ENCODE results near the gene ARRDC5. TPM values are rescaled to one million over a fixed set of nuclear protein-coding genes. Genes with fewer than 3 reads are reported as not detected.
"Not testable (repeated sequence)": the region's sequence is repeated elsewhere in the genome, so short reads cannot be mapped to it uniquely, and the experiment has no call there.

Gene ARRDC5
- polyA plus RNA-seq, 6 donors from 2014 or later = 1.9 to 3.7 (median 2.5) TPM

- Mint-ChIP-seq H3K27ac (peak overlapping the region in 1 of 6 donors; percentile 68), H3K27me3 (no peaks in the 10 kb centered on the region), H3K4me3 (no peak overlapping the region), H3K36me3 (peaks cover 0 to 8% of the 10 kb centered on the region in 2 donors), H3K9me3 (no peaks in the 10 kb centered on the region), H3K4me1 (peaks cover 8 to 13% (median 11%) of the 10 kb centered on the region in 3 donors)
- no peak for DNase-seq
- no peak for ATAC-seq (ENCODE audit: low read depth in 2 of 2)
Observed at GRCh38 chr19:4847190-4847973, 55.3 kb downstream of the ARRDC5 start.

GRCh38 chr19:4845975-4846374, 56.7 kb downstream of the ARRDC5 start:
- not testable (repeated sequence) for H3K27ac Mint-ChIP-seq; H3K4me3 Mint-ChIP-seq; DNase-seq; H3K27me3 Mint-ChIP-seq; ATAC-seq (ENCODE audit: low read depth in 2 of 2); H3K36me3 Mint-ChIP-seq; H3K9me3 Mint-ChIP-seq; H3K4me1 Mint-ChIP-seq

GRCh38 chr19:4844348-4845179, 58.1 kb downstream of the ARRDC5 start:
- Mint-ChIP-seq H3K4me1 (peaks cover 0 to 6% (median 5%) of the 10 kb centered on the region in 3 donors), H3K36me3 (peaks cover 0 to 6% of the 10 kb centered on the region in 2 donors), H3K4me3 (no peak overlapping the region), H3K9me3 (no peaks in the 10 kb centered on the region), H3K27ac (peak overlapping the region in 2 of 6 donors; percentile 21 to 44), H3K27me3 (no peaks in the 10 kb centered on the region)
- DNase-seq (no peak), ATAC-seq (ENCODE audit: low read depth in 2 of 2) (no peak)

- Mint-ChIP-seq H3K27me3 (no peaks in the 10 kb centered on the region), H3K4me1 (no peaks in the 10 kb centered on the region), H3K27ac (no peak overlapping the region), H3K36me3 (peaks cover 0 to 6% of the 10 kb centered on the region in 2 donors), H3K4me3 (no peak overlapping the region), H3K9me3 (no peaks in the 10 kb centered on the region)
- DNase-seq (no peak), ATAC-seq (ENCODE audit: low read depth in 2 of 2) (no peak)
Observed at GRCh38 chr19:4843647-4843965, 59.1 kb downstream of the ARRDC5 start.

Other genes starting within 250 kb of the ARRDC5 start
- gene MYDGF, start 232.6 kb downstream of the ARRDC5 start, polyA plus RNA-seq (ENCODE audit: low read depth in 6 of 6) = 100 to 1,000 TPM in 1 of 6 donors, 10 to 100 TPM in 5; 80.0 to 105 (median 83.2) TPM
- 10 to 100 TPM; 15.6 to 36.0 (median 17.4) TPM for gene DPP9, start 179.1 kb downstream of the ARRDC5 start, polyA plus RNA-seq (ENCODE audit: low read depth in 6 of 6)
- 1 to 10 TPM in 5 of 6 donors, under 1 TPM in 1; 0.84 to 5.0 (median 3.2) TPM for gene FEM1A, start 111.2 kb downstream of the ARRDC5 start, polyA plus RNA-seq (ENCODE audit: low read depth in 6 of 6)
- gene TICAM1, start 71.2 kb downstream of the ARRDC5 start, polyA plus RNA-seq (ENCODE audit: low read depth in 6 of 6) = 10 to 100 TPM in 3 of 6 donors, 1 to 10 TPM in 3; 1.0 to 22.4 (median 9.6) TPM
- 10 to 100 TPM; 35.0 to 57.6 (median 40.4) TPM for gene PLIN3, start 35.2 kb downstream of the ARRDC5 start, polyA plus RNA-seq (ENCODE audit: low read depth in 6 of 6)
- gene UHRF1, start 6.6 kb upstream of the ARRDC5 start, polyA plus RNA-seq (ENCODE audit: low read depth in 6 of 6) = under 1 TPM in 4 of 6 donors, not detected in 2; 0.07 to 0.17 (median 0.14) TPM
- gene KDM4B, start 66.2 kb upstream of the ARRDC5 start, polyA plus RNA-seq (ENCODE audit: low read depth in 6 of 6) = 10 to 100 TPM; 17.9 to 94.1 (median 50.8) TPM